Pulmonary artery endothelial cell (primary cell): Measurements from ENCODE around the gene CUX1. TPM values are rescaled to one million over a fixed set of nuclear protein-coding genes. Genes with fewer than 3 reads are reported as not detected.
"Not testable (repeated sequence)": the region's sequence is repeated elsewhere in the genome, so short reads cannot be mapped to it uniquely, and the experiment has no call there.

Experiments used
- DNase-seq: peaks from one replicate; pipeline ENCODE4 v3.0.0-alpha.2; 2011; ENCODE audit warnings: low read depth, low spot score
- total RNA-seq: library from RNA; depleted of rRNA; stranded (reverse); fragments of >200 nt; gene quantifications from 2 replicates; pipeline ENCODE4 v1.2.3, GENCODE V29; 2014

The CUX1 gene
- total RNA-seq, 1 donor from 2014 or later: 20.8 TPM

DNA sequence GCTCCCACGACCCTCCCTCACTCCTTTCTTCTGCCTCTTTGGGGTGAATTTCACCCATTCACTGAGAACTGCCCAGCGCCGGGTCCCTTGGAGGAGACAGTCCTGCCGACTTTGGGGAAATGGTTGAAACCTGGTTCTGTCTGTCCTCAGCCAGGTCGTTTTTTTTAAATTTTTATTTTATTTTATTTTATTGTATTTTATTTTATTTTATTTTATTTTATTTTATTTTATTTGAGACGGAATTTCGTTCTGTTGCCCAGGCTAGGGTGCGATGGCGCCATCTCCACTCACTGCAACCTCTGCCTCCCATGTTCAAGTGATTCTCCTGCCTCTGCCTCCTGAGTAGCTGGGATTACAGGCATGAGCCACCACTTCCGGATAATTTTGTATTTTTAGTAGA, 363.3 kb downstream of the CUX1 start:
- DNase-seq: no peak

- DNase-seq: no peak
These were observed 364.1 kb downstream of the CUX1 start for GRCh38 chr7:102181517-102181916.

DNA sequence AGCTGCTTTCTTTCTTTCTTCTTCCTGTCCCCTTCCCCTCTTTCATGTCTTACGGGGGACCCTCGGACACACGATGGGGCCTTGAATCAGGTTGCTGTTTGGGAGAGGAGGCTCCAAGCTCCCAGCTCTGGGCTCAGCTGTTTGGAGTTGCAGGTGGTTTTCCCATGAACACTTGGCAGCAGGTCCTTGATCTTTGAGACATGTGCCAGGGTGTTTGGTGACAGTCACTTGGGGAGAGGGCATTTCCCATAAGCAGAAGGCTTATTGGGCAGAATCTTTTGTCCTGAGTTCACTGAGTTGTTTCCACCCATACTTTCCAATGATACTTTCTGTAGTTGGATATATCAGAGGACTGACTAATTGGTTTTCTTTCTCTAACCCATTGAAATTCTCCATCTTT, 364.6 kb downstream of the CUX1 start:
- DNase-seq: no peak

GRCh38 chr7:102183848-102184247, 366.4 kb downstream of the CUX1 start:
- not testable (repeated sequence) for DNase-seq

DNA sequence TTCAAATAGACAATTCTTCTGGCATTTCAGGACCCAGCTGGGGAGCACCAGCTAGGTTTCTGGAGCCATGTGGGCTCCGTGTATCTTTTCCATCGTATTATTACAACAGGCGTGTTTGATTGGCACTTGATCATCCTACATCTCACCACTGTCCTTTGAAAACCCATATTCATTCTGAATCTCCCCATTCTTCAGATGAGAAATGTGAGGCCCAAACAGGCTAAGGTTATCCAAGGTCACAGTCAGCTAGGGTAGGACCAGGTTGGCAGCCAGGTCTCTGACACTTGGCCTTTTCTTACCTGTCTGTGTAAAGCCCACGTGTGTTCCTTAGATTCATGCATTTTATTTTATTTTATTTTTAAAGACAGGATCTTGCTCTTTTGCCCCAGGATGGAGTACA, 366.9 kb downstream of the CUX1 start:
- no peak for DNase-seq

- no peak for DNase-seq
These were observed 368.4 kb downstream of the CUX1 start for GRCh38 chr7:102185796-102186195.

DNA sequence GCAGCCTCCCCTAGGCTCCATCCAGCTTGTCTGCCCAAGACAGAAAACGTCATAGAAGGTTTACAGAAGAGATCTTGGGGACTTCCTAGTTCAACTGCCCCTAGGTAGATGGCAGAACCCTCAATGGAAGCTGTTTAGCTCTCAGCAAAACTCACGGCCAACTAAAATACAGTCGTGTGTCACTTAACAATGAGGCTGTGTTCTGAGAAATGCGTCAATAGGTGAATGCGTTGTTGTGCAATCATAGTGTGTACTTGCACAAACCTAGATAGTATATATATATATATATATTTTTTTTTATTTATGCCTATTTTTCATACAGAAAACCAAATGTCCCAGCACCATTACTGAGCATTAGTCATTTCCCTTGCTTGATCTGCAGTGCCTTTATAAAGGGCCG, 368.9 kb downstream of the CUX1 start:
- DNase-seq: no peak

- DNase-seq: no peak
These were observed 371.3 kb downstream of the CUX1 start for GRCh38 chr7:102188746-102189145.

GRCh38 chr7:102189756-102190155, 372.3 kb downstream of the CUX1 start:
- DNase-seq: no peak

DNA sequence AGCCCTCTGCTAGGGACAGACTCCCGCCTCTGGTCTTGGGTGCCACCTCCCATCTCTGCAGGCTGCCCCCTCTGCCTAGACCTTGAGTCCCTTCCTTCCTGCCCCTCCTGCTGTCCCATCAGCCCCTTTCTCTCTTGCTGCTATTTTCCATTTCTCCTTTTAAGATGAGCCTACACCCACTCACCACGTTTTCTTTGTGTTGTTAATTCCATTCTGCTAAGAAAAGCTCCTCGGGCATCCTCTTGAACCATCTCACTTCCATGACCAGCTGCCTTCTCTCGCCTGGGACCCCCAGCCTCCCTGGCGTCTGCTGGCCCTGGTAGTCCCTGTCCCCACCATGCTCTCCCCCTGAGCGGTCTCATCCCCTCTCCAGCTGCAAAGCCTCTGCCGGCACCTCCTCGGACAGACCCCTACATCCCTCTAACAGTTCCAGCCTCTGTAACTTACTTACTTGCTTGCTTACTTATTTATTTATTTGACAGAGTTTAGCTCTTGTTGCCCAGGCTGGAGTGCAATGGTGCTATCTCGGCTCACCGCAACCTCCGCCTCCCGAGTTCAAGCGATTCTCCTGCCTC, 373.4 kb downstream of the CUX1 start:
- no peak for DNase-seq

DNA sequence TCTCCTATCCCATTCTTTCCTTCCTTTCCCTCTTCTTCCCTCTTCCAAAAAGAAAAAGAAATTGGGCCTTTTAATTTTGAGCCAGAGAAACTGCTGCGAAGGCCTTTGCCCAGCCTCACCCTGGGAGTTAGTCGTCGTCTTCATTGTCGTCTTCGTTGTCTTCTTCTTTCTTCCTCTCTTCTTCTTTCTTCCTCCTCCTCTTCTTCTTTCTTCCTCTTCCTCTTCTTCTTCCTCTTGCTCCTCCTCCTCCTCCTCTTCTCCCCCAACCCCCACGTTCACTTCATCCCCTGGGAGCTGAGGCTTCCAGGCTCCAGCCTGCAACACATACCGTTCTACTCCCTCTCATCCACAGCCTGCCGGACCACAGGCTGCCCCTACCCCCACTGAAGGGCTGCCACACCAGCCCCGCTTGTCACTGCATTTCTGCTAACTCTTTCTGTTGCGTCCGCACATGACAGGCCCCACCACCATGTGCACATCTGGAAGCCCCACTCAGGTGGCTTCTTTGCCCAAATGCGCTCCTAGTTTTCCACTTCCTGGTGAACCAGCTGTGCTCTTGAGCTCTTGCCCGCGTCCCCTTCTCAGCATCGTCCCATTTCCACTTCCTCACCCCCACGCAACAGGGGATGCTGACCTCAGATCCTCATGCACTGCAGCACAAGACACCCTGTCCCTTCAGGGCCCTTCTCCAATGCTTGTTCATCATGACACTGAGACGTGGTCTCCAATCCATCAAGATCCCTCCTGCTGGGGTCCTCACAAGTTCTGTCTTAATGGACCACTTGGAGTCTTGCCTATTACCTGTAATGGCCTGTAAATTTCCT, 374.3 kb downstream of the CUX1 start:
- no peak for DNase-seq

GRCh38 chr7:102192790-102193189, 375.4 kb downstream of the CUX1 start:
- DNase-seq: no peak

DNA sequence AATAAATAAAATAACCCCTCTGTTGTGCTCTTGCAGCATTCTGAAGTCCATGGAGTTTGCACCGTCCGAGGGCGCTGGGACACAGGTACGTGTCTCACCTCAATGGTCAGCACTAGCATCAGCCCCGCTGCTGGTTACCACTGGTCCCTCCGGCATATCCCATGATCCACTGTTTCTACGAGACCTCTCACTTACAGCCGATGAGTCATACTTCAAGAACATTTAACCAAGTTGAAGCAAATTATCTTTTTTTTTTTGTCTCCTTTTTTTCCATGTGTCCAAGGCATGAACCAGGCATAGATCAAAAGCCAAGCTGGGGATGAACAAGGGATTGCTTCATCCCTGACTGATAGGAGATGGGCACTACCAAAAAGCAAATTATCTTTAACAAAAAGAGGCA, 376.4 kb downstream of the CUX1 start:
- DNase-seq: no peak

DNA sequence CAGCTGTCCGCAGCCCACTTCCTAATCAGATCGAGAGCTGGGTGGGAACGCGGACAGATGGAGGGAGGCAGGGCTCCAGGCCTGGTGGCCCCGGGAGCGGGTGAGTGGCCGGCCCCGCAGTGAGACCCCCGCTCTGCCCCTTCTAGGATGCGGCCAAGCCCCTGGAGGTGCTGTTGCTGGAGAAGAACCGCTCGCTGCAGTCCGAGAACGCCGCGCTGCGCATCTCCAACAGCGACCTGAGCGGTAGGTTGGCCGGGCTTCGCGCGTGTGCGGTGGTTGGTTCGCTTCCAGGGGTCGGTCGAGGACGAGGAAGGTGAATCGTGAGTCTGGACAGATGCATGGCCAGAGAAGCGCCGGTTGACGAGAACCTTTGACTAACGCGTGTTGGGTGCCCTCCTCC, 377.9 kb downstream of the CUX1 start:
- no peak for DNase-seq

DNA sequence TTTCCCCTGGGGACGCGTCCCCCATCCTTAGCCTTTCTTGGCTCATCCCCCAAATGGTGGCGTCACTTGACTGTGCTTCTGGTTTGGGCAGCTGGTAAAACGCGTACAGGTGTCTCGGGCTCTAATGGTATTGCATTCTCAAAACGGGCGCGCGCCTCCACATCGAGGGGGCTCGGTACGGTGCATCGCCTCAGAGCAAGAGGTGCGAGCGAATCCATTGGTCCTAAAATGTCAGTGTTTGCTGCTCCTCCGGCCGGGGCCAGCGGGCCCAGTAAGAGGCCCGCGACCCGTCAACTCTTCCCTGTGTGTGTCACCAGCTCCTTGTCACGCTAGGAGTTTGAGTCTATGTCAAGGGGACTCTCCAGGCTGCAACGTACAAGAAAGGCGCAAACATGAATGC, 378.6 kb downstream of the CUX1 start:
- DNase-seq: no peak

DNA sequence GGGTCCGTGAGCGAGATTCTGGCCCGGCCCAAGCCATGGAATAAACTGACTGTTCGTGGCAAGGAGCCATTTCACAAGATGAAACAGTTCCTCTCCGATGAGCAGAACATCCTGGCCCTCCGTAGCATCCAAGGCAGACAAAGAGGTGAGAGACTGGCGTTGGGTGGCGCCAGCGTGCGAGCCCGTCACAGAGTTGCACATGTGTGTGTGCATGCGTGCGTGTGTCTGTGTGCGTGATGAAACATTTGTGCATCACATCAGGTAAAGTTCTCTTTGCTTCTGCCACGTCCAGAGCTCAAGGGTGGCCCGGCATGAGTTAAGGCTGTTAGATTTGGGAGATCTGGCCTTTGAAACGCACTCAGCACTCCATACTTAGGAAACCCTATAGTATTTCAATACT, 379.7 kb downstream of the CUX1 start:
- no peak for DNase-seq

GRCh38 chr7:102197599-102197998, 380.2 kb downstream of the CUX1 start:
- DNase-seq: no peak

DNA sequence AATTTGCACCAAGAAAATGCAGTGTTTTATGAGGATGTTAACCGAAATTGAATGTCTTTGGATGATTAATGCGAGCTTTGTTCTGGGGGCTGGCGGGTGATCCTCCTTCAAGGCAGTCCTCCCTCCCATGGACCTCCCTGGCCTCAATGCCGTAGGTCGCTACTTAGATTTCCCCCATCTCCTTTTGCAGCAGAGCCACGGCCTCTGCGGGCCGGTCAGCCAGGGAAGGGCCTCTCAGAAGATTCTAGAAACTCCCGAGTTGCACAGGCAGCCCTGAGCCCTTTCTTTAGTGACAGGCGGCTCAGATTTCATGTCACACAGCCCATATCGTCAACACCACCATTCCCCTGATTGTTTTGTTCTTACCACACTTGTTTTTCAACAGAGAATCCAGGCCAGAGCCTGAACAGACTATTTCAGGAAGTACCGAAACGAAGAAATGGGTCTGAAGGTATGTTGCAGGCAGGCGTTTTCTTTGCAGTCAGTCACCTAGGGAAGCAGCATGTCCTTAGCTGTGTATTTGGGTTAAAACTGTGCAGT, 381.1 kb downstream of the CUX1 start:
- DNase-seq: no peak

DNA sequence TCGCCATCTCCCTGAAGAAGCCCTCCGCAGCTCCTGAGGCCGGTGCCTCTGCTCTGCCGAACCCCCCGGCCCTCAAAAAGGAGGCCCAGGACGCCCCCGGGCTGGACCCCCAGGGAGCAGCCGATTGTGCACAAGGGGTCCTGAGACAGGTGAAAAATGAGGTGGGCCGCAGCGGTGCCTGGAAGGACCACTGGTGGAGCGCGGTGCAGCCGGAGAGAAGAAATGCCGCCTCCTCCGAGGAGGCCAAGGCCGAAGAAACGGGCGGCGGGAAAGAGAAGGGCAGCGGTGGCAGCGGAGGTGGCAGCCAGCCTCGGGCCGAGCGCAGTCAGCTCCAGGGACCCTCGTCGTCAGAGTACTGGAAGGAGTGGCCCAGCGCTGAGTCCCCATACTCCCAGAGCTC, 384.1 kb downstream of the CUX1 start:
- DNase-seq: no peak

GRCh38 chr7:102202556-102202955, 385.1 kb downstream of the CUX1 start:
- no peak for DNase-seq

GRCh38 chr7:102203218-102203617, 385.8 kb downstream of the CUX1 start:
- no peak for DNase-seq

GRCh38 chr7:102204212-102204611, 386.8 kb downstream of the CUX1 start:
- no peak for DNase-seq

DNA sequence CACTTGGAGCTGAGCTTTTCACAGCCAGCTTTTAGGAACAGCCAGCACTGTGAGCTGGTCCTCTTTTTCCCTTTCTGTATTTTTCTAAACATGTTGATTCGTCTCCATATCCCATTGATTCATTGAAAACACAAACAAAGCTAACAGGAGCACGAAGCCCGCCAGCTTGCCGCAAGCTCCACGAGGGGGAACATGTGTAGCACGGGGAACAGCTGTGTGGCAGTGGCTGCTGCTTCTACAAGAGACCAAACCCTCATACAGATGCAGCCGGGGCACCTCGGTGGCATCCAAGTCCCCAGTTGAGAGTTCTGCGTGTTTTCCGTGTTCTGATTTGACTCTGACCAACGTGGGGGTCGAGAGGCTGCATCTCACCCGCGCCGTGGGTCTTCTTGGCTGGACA, 388.5 kb downstream of the CUX1 start:
- DNase-seq: no peak
